ENCODE results near the gene OBSL1.

DNA sequence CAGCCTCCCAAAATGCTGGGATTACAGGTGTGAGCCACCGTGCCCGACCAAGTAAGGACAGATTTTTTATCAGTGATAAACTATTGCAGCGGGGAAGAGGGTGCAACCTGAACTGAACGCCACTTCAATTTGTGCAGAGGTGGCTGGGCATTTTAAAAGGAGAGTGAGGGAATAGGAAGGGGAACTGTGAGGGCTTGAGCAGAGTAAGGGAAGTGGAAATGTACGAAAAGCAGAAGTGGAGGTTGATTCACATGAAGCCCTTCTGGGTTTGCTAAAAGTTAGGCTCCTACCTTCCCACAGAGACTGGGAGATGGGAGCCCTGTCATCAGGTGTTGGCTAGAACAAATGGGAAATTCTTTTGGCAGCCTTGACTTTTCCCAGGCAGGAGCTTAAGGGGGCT, 32.4 kb upstream of the OBSL1 start:
- TF ChIP-seq CTCF (IDR thresholded peaks at IDR 0.05): no peak
- TF ChIP-seq POLR2A (IDR thresholded peaks at IDR 0.05; ENCODE audit: low read depth): no peak
- no peak for TF ChIP-seq POLR2AphosphoS5 (IDR thresholded peaks at IDR 0.05)
- no peak for TF ChIP-seq EP300 (IDR thresholded peaks at IDR 0.05)
